Peyer's patch (tissue), 4 donors: ENCODE data around the gene PRKCA.

ENCODE experiments used
- CTCF ChIP-seq, 6 experiments: fragments of 450-650 bp in 4 of 6; fragments of 200-600 bp in 2 of 6; sonication (generic) in 1 of 6; IDR thresholded peaks; one replicate each; pipeline ENCODE4 v1.5.1; 2017 to 2019; ENCODE audit warnings: antibody characterized with exemption in 6 of 6, mild to moderate bottlenecking in 3 of 6, moderate library complexity in 1 of 6
- POLR2A ChIP-seq, 2 donors: fragments of 450-650 bp; IDR thresholded peaks; one replicate each; pipeline ENCODE4 v1.5.1; 2017; ENCODE audit warnings: antibody characterized with exemption in 2 of 2, mild to moderate bottlenecking in 2 of 2, moderate library complexity in 2 of 2

- TF ChIP-seq CTCF (IDR thresholded peaks at IDR 0.05) (no peak), POLR2A (IDR thresholded peaks at IDR 0.05) (no peak)
Observed at GRCh38 chr17:66580956-66581391, 278.6 kb downstream of the PRKCA start.
